Colonic mucosa (tissue), 4 donors: ENCODE measurements around the gene ACAD8. TPM values are rescaled to one million over a fixed set of nuclear protein-coding genes. Genes with fewer than 3 reads are reported as not detected.
"Not testable (repeated sequence)": the region's sequence is repeated elsewhere in the genome, so short reads cannot be mapped to it uniquely, and the experiment has no call there.

Experiments used
- DNase-seq: peaks from one replicate; pipeline ENCODE4 v3.0.0-alpha.2; 2020
- H3K27ac ChIP-seq: fragments of 200-600 bp; one replicate; pipeline ENCODE4 v1.8.0; 2021
- H3K27me3 ChIP-seq: fragments of 200-600 bp; one replicate; pipeline ENCODE4 v1.8.0; 2021
- H3K36me3 ChIP-seq: fragments of 200-600 bp; one replicate; pipeline ENCODE4 v1.8.0; 2021
- H3K4me1 ChIP-seq: fragments of 200-600 bp; one replicate; pipeline ENCODE4 v1.8.0; 2021; ENCODE audit warnings: mild to moderate bottlenecking
- H3K4me3 ChIP-seq: fragments of 200-600 bp; one replicate; pipeline ENCODE4 v1.8.0; 2021
- H3K9ac ChIP-seq, 2 donors: one replicate each; pipeline ENCODE4 v1.7.0; 2013; ENCODE audit warnings: control low read depth in 2 of 2, low read depth in 2 of 2, low read length in 2 of 2
- H3K9me3 ChIP-seq: fragments of 200-600 bp; one replicate; pipeline ENCODE4 v1.8.0; 2021
- CTCF ChIP-seq: fragments of 200-600 bp; IDR thresholded peaks from one replicate; pipeline ENCODE4 v1.8.0; 2022; ENCODE audit warnings: antibody characterized with exemption, mild to moderate bottlenecking
- intact Hi-C: fragments of 100-400 bp; cut with DNase I; formaldehyde crosslinking; loops from one replicate; pipeline ENCODE4 v1.14.1; 2022
- total RNA-seq, 2 donors: library from RNA; stranded (reverse); fragmentation: NEBNext Ultra II Directional in 1 of 2; extraction: Animal tissue kit (Norgen Biotek cat#: 25700) in 1 of 2; gene quantifications; one replicate each; pipeline ENCODE4 v1.2.1, GENCODE V29; 2021
- donor health status: healthy.
- donor health status: DM: no; HTN: no; CAD: no.
- donor health status: DM: no; HTN: no; CAD: no.

ACAD8 gene
- total RNA-seq, 2 donors from 2014 or later = 27.5 to 30.2 TPM

GRCh38 chr11:134282121-134283045, 29.0 kb downstream of the ACAD8 start:
- no peak for DNase-seq
- TF ChIP-seq CTCF = no peak
- intact Hi-C loops = no loop called here

DNA sequence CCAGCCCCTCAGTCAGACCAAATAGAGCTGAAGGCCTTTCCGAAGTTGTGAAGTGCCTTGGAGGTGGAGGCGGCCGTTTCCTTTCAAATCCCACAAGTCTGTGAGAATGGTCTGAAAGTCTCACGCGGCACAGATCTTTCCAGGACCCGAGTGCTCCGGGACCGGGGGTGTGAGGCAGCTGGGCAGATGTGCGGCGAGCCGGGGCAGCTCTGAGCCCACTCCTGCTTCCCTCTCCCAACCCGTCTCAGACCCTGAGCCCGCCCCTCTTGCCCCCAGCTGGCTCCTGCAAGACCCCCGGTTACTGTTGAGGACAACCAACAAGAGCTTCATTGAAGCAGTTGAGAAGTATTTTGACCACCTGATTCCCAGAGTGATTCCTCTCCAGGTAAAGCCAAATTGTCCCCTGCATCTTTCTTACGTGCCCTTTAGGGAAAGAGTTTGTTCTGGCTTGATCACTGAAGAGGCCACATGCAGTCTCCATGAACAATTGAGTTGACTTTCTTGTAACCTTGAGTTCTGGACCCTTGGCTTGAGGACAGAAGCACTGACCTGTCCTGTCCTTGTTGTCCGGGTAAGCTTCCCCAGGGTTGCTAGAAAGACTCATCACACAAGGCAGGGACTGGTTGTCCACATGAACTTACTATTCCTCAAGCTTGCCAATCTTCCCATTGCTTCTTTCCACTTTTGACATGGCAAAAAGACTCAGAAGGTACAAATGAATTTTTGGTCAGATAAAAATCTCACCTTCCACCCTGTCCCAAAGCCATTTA, 30.3 kb downstream of the ACAD8 start:
- no peaks in the 10 kb centered on the region for H3K4me1 ChIP-seq
- H3K27me3 ChIP-seq = no peaks in the 10 kb centered on the region
- H3K36me3 ChIP-seq = no peaks in the 10 kb centered on the region
- no peak overlapping the region for H3K9ac ChIP-seq
- H3K27ac ChIP-seq = no peak overlapping the region
- no peak for TF ChIP-seq CTCF
- H3K4me3 ChIP-seq = no peak overlapping the region
- DNase-seq = no peak
- intact Hi-C loops = no loop called here
- no peaks in the 10 kb centered on the region for H3K9me3 ChIP-seq

More at GRCh38 chr11:134282121-134283045, 29.0 kb downstream of the ACAD8 start:
- H3K27ac ChIP-seq = no peak overlapping the region
- H3K4me3 ChIP-seq = no peak overlapping the region
- H3K4me1 ChIP-seq = no peaks in the 10 kb centered on the region
- peaks cover 8% of the 10 kb centered on the region for H3K27me3 ChIP-seq
- no peaks in the 10 kb centered on the region for H3K36me3 ChIP-seq
- no peaks in the 10 kb centered on the region for H3K9me3 ChIP-seq
- H3K9ac ChIP-seq = no peak overlapping the region

- H3K27me3 ChIP-seq, H3K36me3 ChIP-seq, H3K9ac ChIP-seq, DNase-seq, H3K27ac ChIP-seq, intact Hi-C loops, H3K4me3 ChIP-seq, H3K4me1 ChIP-seq, H3K9me3 ChIP-seq: not testable (repeated sequence)
These were observed 31.0 kb downstream of the ACAD8 start for GRCh38 chr11:134284349-134284748.

- Histone ChIP-seq H3K4me1 (no peaks in the 10 kb centered on the region), H3K27me3 (no peaks in the 10 kb centered on the region), H3K9me3 (no peaks in the 10 kb centered on the region), H3K9ac (no peak overlapping the region), H3K4me3 (no peak overlapping the region), H3K36me3 (no peaks in the 10 kb centered on the region), H3K27ac (no peak overlapping the region)
- intact Hi-C loops = no loop called here
- DNase-seq = no peak
- no peak for TF ChIP-seq CTCF
These were observed 34.2 kb downstream of the ACAD8 start for GRCh38 chr11:134287561-134287960.

GRCh38 chr11:134288486-134288885, 35.1 kb downstream of the ACAD8 start:
- Histone ChIP-seq H3K4me1 (no peaks in the 10 kb centered on the region), H3K4me3 (no peak overlapping the region), H3K27me3 (no peaks in the 10 kb centered on the region), H3K9me3 (no peaks in the 10 kb centered on the region), H3K9ac (no peak overlapping the region), H3K36me3 (no peaks in the 10 kb centered on the region), H3K27ac (no peak overlapping the region)
- intact Hi-C loops = no loop called here
- no peak for TF ChIP-seq CTCF
- no peak for DNase-seq
